SU-DHL-6 (cell line): Measurements from ENCODE around the gene PAH.

ENCODE experiments used
- CTCF ChIP-seq: fragments of 200-600 bp; sonication (generic); IDR thresholded peaks from one replicate; pipeline ENCODE4 v1.5.1; 2017; ENCODE audit warnings: antibody characterized with exemption, mild to moderate bottlenecking, low read length, moderate library complexity; ENCODE audit not compliant: insufficient read depth, poor library complexity, severe bottlenecking
- EZH2phosphoT487 ChIP-seq: fragments of 200-600 bp; sonication (generic), shearing (Covaris generic); conservative IDR thresholded peaks from 2 replicates; pipeline ENCODE4 v1.6.1; 2018; ENCODE audit warnings: mild to moderate bottlenecking, antibody characterized with exemption, low read length, moderate library complexity, mixed read lengths

- TF ChIP-seq CTCF (no peak), EZH2phosphoT487 (no peak)
These were observed 3.2 kb upstream of the PAH start for GRCh38 chr12:102920271-102920670.
